Renal pelvis (tissue), 4 donors: Measurements from ENCODE around the gene TMEM163. TPM values are rescaled to one million over a fixed set of nuclear protein-coding genes. Genes with fewer than 3 reads are reported as not detected.
A peak's percentile ranks its signal among the peaks of the same experiment; 100 is the strongest.

ENCODE experiments used
- DNase-seq: peaks from one replicate; pipeline ENCODE4 v3.0.0-alpha.2; 2013
- polyA plus RNA-seq, 3 donors: library from polyadenylated mRNA; unstranded; fragments of 120-200 nt; gene quantifications; one replicate each; pipeline ENCODE4 v1.2.1, GENCODE V29; 2013; ENCODE audit not compliant: insufficient read length in 3 of 3

The TMEM163 gene
- polyA plus RNA-seq, 3 donors = 1.6 to 2.0 (median 1.9) TPM

- no peak for DNase-seq
Measured at GRCh38 chr2:134458950-134459349, 259.9 kb downstream of the TMEM163 start.

GRCh38 chr2:134458473-134458853 lies 260.3 kb downstream of the TMEM163 start:
- DNase-seq = no peak

- DNase-seq = no peak
Measured at GRCh38 chr2:134457765-134458472, 260.9 kb downstream of the TMEM163 start.

- no peak for DNase-seq
Measured at GRCh38 chr2:134457353-134457752, 261.4 kb downstream of the TMEM163 start.

- DNase-seq = no peak
Measured at GRCh38 chr2:134455426-134455825, 263.4 kb downstream of the TMEM163 start.

- no peak for DNase-seq
Measured at GRCh38 chr2:134454931-134455330, 263.9 kb downstream of the TMEM163 start.

- DNase-seq = no peak
Measured at GRCh38 chr2:134454426-134454825, 264.4 kb downstream of the TMEM163 start.

GRCh38 chr2:134453973-134454372 lies 264.8 kb downstream of the TMEM163 start:
- DNase-seq = no peak

GRCh38 chr2:134453476-134453875 lies 265.3 kb downstream of the TMEM163 start:
- no peak for DNase-seq

GRCh38 chr2:134452042-134452733 lies 266.6 kb downstream of the TMEM163 start:
- no peak for DNase-seq

- no peak for DNase-seq
Measured at GRCh38 chr2:134451347-134451630, 267.5 kb downstream of the TMEM163 start.

GRCh38 chr2:134449751-134450513 lies 268.9 kb downstream of the TMEM163 start:
- no peak for DNase-seq

GRCh38 chr2:134449157-134449556 lies 269.6 kb downstream of the TMEM163 start:
- no peak for DNase-seq

GRCh38 chr2:134448650-134449049 lies 270.1 kb downstream of the TMEM163 start:
- no peak for DNase-seq

GRCh38 chr2:134447669-134448068 lies 271.1 kb downstream of the TMEM163 start:
- DNase-seq = no peak

GRCh38 chr2:134446383-134447017 lies 272.3 kb downstream of the TMEM163 start:
- peak; percentile 48 for DNase-seq

- DNase-seq = no peak
Measured at GRCh38 chr2:134445985-134446382, 272.8 kb downstream of the TMEM163 start.

- no peak for DNase-seq
Measured at GRCh38 chr2:134445116-134445515, 273.7 kb downstream of the TMEM163 start.

GRCh38 chr2:134443814-134444480 lies 274.9 kb downstream of the TMEM163 start:
- DNase-seq = no peak

- no peak for DNase-seq
Measured at GRCh38 chr2:134441153-134441863, 277.5 kb downstream of the TMEM163 start.

- DNase-seq = no peak
Measured at GRCh38 chr2:134440336-134440909, 278.4 kb downstream of the TMEM163 start.
